ENCODE data around the gene MORC4. TPM values are rescaled to one million over a fixed set of nuclear protein-coding genes. Genes with fewer than 3 reads are reported as not detected.

MORC4 gene
- 18.8 and 19.9 TPM in 2 replicates for total RNA-seq

GRCh38 chrX:107000013-107000515, at the start of gene MORC4:
Gene MORC4, minus strand, starts transcription at chrX:107000212. Its CDS starts 243 bp downstream, at chrX:106999969.

DNA sequence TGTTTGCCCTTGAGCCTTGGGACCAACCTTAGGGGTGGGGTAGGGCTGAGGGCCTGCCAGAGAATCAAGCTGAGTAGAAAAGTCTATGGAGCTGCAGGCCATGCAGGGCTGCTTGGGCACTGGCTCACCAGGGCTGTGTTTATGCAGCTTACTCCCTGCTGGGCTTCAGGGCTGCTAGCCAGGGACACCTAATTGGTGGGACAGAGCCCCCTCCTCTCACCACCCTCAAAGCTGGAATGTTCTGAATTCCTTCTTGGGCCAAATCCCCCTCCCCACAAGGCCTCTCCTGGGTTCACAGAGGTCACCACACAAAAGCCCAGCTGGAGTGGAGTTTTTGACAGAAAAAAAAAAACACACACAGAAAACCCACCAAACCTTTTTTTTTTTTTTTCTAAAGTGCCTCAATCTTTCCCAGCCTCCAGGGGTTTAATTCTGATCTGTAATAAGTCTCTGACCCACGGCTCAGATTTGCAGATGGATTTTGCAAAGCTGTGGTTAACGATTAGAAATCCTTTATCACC, 80.0 kb downstream of the MORC4 start, which contains the start of gene CLDN2:
CLDN2 (plus strand) TSS at position 471 of the 521 bp plus-strand sequence. CDS start 7,827 bp downstream, outside the sequence.

DNA sequence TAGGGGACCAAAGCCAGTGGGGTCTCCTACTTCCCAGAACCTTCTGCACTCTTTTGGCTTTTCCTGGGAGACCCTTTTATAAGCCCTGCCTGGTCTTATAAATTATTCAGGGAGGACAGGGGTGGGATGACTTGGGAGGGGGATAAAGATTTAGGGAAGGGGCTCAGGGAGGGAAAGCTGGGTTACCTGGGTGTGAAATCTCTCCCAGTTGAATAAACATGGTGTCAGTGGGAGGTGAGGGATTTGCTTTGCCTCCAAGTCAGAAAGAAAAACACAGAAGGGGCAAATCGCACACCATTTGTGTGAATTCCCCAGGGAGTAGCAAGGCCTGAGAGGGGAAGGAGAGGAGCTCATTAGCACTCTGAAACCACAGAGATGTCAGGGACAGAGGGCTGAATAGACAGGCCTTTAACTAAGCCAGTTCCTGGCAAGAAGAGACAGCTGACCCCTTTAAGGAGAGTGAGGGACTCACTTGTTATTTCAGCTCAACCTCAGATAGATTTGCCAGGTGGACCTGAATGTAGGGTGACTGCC, 96.7 kb downstream of the MORC4 start, which contains the start of gene RIPPLY1:
RIPPLY1 (minus strand) TSS at position 51 of the 534 bp plus-strand sequence. CDS start 54 bp downstream, outside the sequence.

Other genes with a start within 250 kb of the MORC4 start
- 8.6 and 12.8 TPM in 2 replicates for gene TBC1D8B, start 197.5 kb downstream of the MORC4 start, total RNA-seq
- gene RIPPLY1, start 96.9 kb downstream of the MORC4 start, total RNA-seq, result not detected in 2 replicates
- under 0.01 TPM in 1 of 2 replicates, not detected in the other for gene CLDN2, start 79.8 kb downstream of the MORC4 start, total RNA-seq
- 6.9 and 9.4 TPM in 2 replicates for gene RBM41, start 118.6 kb upstream of the MORC4 start, total RNA-seq
- 1.4 TPM in 1 of 2 replicates, not detected in the other for gene NUP62CL, start 206.2 kb upstream of the MORC4 start, total RNA-seq
- gene DNAAF6, start 206.4 kb upstream of the MORC4 start, total RNA-seq, result not detected in 2 replicates

Data from myometrial cell (primary cell).